ENCODE data around the gene TBC1D9B.

Gene TBC1D9B

GRCh38 chr5:179907556-179908324 is at the start of gene TBC1D9B:
Gene TBC1D9B, minus strand, starts transcription at chr5:179907897. Its CDS starts 76 bp downstream, at chr5:179907821.
- DNase-seq = peak; percentile 74

- no peak for DNase-seq
Observed at GRCh38 chr5:179955630-179956029, 47.9 kb upstream of the TBC1D9B start.

GRCh38 chr5:179955062-179955461 is 47.4 kb upstream of the TBC1D9B start:
- no peak for DNase-seq

GRCh38 chr5:179954434-179954833 is 46.7 kb upstream of the TBC1D9B start:
- no peak for DNase-seq

- no peak for DNase-seq
Observed at GRCh38 chr5:179953987-179954386, 46.3 kb upstream of the TBC1D9B start.

GRCh38 chr5:179936976-179937681 is 29.4 kb upstream of the TBC1D9B start:
- no peak for DNase-seq

- no peak for DNase-seq
Observed at GRCh38 chr5:179930788-179931473, 23.2 kb upstream of the TBC1D9B start.

- no peak for DNase-seq
Observed at GRCh38 chr5:179927824-179928223, 20.1 kb upstream of the TBC1D9B start.

- DNase-seq = no peak
Observed at GRCh38 chr5:179926657-179927056, 19.0 kb upstream of the TBC1D9B start.

- DNase-seq = no peak
Observed at GRCh38 chr5:179923436-179923835, 15.7 kb upstream of the TBC1D9B start.

GRCh38 chr5:179920175-179920574 is 12.5 kb upstream of the TBC1D9B start:
- no peak for DNase-seq

- no peak for DNase-seq
Observed at GRCh38 chr5:179919487-179920060, 11.9 kb upstream of the TBC1D9B start.

- no peak for DNase-seq
Observed at GRCh38 chr5:179918742-179919486, 11.2 kb upstream of the TBC1D9B start.

- no peak for DNase-seq
Observed at GRCh38 chr5:179916523-179916922, 8.8 kb upstream of the TBC1D9B start.

GRCh38 chr5:179915406-179915935 is 7.8 kb upstream of the TBC1D9B start:
- no peak for DNase-seq

- no peak for DNase-seq
Observed at GRCh38 chr5:179914032-179914755, 6.5 kb upstream of the TBC1D9B start.

GRCh38 chr5:179913461-179913860 is 5.8 kb upstream of the TBC1D9B start:
- no peak for DNase-seq

- no peak for DNase-seq
Observed at GRCh38 chr5:179912951-179913350, 5.3 kb upstream of the TBC1D9B start.

- DNase-seq = no peak
Observed at GRCh38 chr5:179912386-179912785, 4.7 kb upstream of the TBC1D9B start.

- no peak for DNase-seq
Observed at GRCh38 chr5:179909224-179909623, 1.5 kb upstream of the TBC1D9B start.

- no peak for DNase-seq
Observed at GRCh38 chr5:179908528-179908927, 831 bp upstream of the TBC1D9B start.

All from activated CD4-positive, CD25-positive, alpha-beta regulatory T cell treated with anti-CD3 and anti-CD28 coated beads, Interleukin-2, amount 50 U/mL, for 72 hours (primary cell).